ENCODE measurements around the gene ID3.

DNA sequence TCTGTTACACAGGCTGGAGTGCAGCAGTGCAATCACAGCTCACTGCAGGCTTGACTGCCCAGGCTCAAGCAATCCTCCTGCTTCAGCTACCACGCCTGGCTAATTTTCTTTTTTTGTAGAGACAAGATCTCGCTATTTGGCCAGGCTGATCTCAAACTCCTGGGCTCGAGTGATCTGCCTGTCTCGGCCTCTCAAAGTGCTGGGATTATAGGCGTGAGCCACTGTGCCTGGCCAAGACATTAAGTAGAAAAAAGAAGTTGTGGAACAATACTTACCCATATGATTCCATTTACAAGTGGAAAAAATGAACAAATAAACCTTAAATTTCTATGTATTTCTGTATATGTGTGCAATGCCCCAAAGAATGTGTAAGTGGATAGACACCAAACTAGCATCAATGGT lies 30.3 kb upstream of the ID3 start:
- TF ChIP-seq, protein P1, sequence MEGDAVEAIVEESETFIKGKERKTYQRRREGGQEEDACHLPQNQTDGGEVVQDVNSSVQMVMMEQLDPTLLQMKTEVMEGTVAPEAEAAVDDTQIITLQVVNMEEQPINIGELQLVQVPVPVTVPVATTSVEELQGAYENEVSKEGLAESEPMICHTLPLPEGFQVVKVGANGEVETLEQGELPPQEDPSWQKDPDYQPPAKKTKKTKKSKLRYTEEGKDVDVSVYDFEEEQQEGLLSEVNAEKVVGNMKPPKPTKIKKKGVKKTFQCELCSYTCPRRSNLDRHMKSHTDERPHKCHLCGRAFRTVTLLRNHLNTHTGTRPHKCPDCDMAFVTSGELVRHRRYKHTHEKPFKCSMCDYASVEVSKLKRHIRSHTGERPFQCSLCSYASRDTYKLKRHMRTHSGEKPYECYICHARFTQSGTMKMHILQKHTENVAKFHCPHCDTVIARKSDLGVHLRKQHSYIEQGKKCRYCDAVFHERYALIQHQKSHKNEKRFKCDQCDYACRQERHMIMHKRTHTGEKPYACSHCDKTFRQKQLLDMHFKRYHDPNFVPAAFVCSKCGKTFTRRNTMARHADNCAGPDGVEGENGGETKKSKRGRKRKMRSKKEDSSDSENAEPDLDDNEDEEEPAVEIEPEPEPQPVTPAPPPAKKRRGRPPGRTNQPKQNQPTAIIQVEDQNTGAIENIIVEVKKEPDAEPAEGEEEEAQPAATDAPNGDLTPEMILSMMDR (IDR thresholded peaks at IDR 0.05 in 8 of 11, conservative IDR thresholded peaks at IDR 0.05 in 3 of 11) = no peak
- TF ChIP-seq POLR2AphosphoS5 (IDR thresholded peaks at IDR 0.05) (no peak), POLR2A (IDR thresholded peaks at IDR 0.05) (no peak)
